HEK293T (cell line): ENCODE data around the gene PLGRKT.
"Not testable (repeated sequence)": the region's sequence is repeated elsewhere in the genome, so short reads cannot be mapped to it uniquely, and the experiment has no call there.

Experiments
- BHLHE40 ChIP-seq: fragments of 450-650 bp; IDR thresholded peaks from 2 replicates; pipeline ENCODE4 v1.6.1; 2016; ENCODE audit warnings: mild to moderate bottlenecking, moderate library complexity, borderline replicate concordance
- ELF4 ChIP-seq: fragments of 450-650 bp; IDR thresholded peaks from 2 replicates; pipeline ENCODE4 v1.6.1; 2017; ENCODE audit warnings: antibody characterized with exemption
- FOXA1 ChIP-seq: fragments of 450-650 bp; IDR thresholded peaks from 2 replicates; pipeline ENCODE4 v1.6.1; 2016; ENCODE audit warnings: mild to moderate bottlenecking
- FOXK2 ChIP-seq: fragments of 450-650 bp; IDR thresholded peaks from 2 replicates; pipeline ENCODE4 v1.6.1; 2016; ENCODE audit warnings: mild to moderate bottlenecking
- FOXM1 ChIP-seq: fragments of 450-650 bp; IDR thresholded peaks from 2 replicates; pipeline ENCODE4 v1.6.1; 2017; ENCODE audit warnings: mild to moderate bottlenecking, borderline replicate concordance
- HDGF ChIP-seq: fragments of 450-650 bp; IDR thresholded peaks from 2 replicates; pipeline ENCODE4 v1.6.1; 2017; ENCODE audit warnings: antibody characterized with exemption, borderline replicate concordance
- NFRKB ChIP-seq: fragments of 450-650 bp; IDR thresholded peaks from 2 replicates; pipeline ENCODE4 v1.6.1; 2016; ENCODE audit warnings: mild to moderate bottlenecking, moderate library complexity
- SP1 ChIP-seq: fragments of 450-650 bp; IDR thresholded peaks from 2 replicates; pipeline ENCODE4 v1.6.1; 2017

GRCh38 chr9:5397547-5397946 lies 40.2 kb downstream of the PLGRKT start:
- not testable (repeated sequence) for TF ChIP-seq FOXA1, FOXK2, FOXM1, BHLHE40, ELF4, HDGF, NFRKB, SP1
